ENCODE data around the gene CFB.
"Not testable (repeated sequence)": the region's sequence is repeated elsewhere in the genome, so short reads cannot be mapped to it uniquely, and the experiment has no call there.

GRCh38 chr6:31994421-31994820 is 48.5 kb downstream of the CFB start:
- TF ChIP-seq HDAC3 (IDR thresholded peaks at IDR 0.05; ENCODE audit: borderline replicate concordance, partially characterized antibody); HIVEP1 (CRISPR knock-in tag; IDR thresholded peaks at IDR 0.05); JUND (IDR thresholded peaks at IDR 0.05; ENCODE audit: borderline replicate concordance, low read depth, low read length); JUND (tag; IDR thresholded peaks at IDR 0.05; ENCODE audit: borderline replicate concordance, low read depth, low read length); POLR2AphosphoS2 (IDR thresholded peaks at IDR 0.05; ENCODE audit: low read length); POLR2A (conservative IDR thresholded peaks at IDR 0.05): not testable (repeated sequence)
